NCI-H1436 treated with DMSO at 0.1 percent for 48 hours (cell line): ENCODE data around the gene CDCA7L.
"Not testable (repeated sequence)": the region's sequence is repeated elsewhere in the genome, so short reads cannot be mapped to it uniquely, and the experiment has no call there.

Experiments used
- DNase-seq: peaks from one replicate; lab custom pipeline; 2025; lab: John Stamatoyannopoulos, UW

The CDCA7L gene

GRCh38 chr7:21910253-21910652 is 35.4 kb downstream of the CDCA7L start:
- DNase-seq: no peak

- DNase-seq: no peak
Observed at GRCh38 chr7:21908746-21909145, 37.0 kb downstream of the CDCA7L start.

DNA sequence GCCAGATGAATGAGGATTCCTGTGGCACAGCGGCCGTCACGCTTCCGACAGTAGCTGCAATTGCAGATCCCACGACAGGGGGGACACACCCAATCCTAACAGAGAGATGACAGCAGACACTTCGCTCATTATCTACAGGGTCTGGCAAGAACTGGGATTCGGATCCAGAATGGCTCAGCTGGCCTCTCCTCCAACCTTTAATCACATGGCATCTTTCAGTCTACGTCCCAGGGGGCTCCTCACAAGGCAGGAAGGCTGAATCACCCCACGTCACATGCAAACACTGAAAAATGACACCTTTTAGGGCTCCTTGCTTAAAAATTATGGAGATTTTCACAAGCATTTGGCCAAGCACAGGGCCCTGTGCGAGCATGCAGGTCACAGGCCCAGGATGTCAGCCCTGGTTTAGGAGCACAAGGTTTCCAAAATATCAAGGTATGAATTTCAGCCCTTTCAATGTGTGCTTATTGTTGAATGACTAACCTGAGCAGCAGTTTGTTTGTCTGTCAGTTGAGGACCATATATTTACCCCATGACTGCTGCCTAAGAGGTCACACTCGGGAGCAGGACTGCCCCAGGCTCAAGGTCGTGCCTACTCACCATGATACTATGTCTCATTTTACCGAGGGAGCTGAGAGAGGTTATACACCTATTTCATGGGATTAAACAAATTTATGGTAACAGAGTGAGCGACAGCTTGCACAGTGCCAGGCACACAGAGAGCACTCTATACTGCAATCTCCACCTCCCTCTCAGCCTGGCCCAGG is 42.5 kb downstream of the CDCA7L start:
- no peak for DNase-seq

- DNase-seq: no peak
Observed at GRCh38 chr7:21902240-21902639, 43.5 kb downstream of the CDCA7L start.

DNA sequence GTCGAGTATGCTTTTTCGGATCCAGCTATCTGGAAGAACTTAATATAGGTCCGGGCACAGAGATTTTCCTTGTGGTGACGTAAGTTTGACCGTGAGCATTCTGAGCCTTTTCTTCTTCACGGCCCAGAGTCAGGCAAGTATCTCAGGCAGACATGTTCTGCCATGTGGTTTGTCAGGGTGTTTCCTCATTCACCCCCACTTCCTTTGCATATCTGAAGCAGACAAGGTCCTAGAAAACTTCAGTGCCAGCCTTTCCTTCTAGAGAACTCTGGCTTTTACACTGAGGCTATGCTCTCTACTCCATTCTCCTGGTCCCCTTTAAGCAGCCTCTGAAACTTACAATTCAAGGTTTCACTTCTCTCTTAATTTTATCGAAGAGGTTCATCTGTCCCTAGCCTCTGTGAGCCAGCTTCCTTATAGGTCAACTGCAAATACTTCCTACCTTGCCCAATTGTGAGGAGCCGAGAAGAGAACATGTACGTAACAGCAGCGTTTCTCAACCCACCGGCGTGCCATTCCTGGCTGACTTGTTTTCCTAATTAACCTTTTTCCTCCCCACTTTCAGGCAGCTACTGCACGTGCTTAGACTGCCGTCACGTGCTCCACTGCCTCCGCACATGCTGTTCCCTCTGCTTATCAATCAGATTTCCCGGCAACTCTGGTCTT is 47.3 kb downstream of the CDCA7L start:
- DNase-seq: no peak

DNA sequence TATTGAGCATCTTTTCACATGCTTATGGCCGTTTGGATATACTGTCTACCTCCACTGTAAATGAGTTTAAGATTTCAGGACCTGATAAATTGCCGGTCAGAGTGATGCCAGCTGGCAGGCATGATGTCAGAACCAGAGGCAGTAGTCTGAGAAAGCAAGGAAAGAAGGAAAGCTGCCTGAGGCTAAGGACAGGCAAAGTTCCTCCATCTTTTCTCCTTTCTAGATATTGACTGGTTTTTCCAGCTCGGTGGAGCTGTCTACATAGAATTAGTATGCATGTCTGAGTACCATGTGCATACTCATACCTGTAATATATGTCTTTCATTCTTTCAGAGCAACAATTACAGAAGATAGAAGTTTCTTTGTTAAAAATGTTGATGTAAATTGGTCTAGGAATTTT is 52.3 kb downstream of the CDCA7L start:
- DNase-seq: no peak

GRCh38 chr7:21891291-21891690 is 54.4 kb downstream of the CDCA7L start:
- DNase-seq: no peak

DNA sequence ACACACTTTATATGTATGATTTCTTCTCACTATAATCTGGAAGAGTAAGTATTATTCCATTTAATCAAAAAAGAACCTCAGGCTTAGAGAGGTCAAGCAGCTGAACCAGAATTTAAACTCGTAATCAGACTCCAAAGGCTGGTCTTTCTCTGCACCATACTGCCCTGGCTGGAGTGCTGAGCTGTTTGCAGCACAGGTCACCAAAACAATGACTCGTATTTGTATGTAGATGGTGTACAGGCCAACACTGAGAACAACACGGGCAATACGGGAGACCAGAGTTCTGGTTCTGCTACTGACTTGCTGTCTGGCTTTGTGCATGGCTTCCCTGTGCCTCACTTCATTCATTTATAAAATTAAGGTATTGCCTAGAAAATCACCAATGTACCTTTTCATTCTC is 57.9 kb downstream of the CDCA7L start:
- no peak for DNase-seq

- DNase-seq: no peak
Observed at GRCh38 chr7:21887353-21887752, 58.3 kb downstream of the CDCA7L start.

DNA sequence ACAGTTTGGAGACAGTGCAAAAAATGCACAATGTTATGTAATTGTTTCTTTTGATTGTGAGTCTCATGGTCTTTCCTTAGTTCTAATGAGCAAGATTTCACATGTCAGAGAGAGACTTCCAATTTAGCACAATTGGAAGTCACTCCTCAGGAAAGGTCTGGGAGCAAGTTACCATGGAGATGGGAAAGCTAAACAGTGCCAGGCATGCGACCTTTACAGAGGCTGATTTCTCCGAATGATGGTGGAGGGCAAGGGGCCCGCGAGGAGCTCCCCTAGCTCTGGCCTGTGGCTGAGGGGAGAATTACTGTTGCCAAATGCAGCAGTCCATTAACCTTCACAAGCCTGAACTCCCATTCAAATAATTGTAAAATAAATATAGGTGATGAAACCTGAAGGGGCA is 59.3 kb downstream of the CDCA7L start:
- DNase-seq: no peak

DNA sequence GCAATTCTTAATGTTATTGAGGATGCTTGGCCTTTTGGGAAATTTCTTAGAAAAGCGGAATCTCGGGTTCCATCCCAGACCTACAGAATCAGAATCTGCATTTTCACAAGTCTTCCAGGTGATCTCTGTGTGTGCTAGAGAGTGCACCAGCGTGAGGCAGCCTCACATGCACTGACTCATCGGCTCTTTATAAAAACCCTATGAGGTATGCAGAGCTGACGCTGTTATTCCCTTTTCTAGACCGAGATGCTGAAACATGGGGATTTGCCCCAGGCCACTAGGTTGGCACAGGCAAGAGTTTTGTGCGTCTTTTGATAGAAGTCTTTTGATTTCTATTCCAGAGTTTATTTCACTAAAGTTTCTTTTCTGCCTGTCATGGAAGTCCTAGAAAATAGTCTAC is 61.2 kb downstream of the CDCA7L start:
- DNase-seq: no peak

- DNase-seq: not testable (repeated sequence)
Observed at GRCh38 chr7:21883501-21883900, 62.2 kb downstream of the CDCA7L start.

- DNase-seq: no peak
Observed at GRCh38 chr7:21883069-21883468, 62.6 kb downstream of the CDCA7L start.

DNA sequence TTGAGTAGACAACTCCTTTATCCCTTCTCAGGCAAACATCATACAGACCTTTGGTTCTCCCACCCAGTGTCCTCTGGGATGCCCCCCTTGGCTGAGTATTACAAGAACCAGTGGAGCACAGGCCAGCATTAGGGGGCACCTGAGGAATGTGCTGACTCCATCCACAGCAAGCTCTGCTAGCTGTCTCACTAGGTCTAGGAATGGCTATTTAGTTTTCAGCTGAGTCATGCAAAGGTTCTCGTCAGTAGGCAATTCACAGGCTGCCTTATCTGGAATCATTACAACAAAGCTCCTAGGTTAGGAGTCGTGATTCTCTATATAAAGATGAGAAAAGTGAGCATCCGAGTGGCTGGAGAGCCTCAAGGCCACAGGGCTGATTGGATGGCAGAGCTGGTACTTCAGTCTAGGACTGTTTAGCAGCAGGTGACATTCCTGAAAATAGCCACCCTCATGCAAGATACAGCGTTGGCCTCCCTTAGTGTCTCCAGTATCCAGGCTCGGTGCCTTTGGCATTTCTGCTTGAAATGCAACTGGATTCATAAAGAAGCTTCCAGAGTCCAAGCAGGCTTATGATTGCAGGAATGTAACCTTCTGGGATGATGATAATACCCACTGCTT is 75.8 kb downstream of the CDCA7L start:
- no peak for DNase-seq

GRCh38 chr7:21868576-21868850 is 77.2 kb downstream of the CDCA7L start:
- no peak for DNase-seq

DNA sequence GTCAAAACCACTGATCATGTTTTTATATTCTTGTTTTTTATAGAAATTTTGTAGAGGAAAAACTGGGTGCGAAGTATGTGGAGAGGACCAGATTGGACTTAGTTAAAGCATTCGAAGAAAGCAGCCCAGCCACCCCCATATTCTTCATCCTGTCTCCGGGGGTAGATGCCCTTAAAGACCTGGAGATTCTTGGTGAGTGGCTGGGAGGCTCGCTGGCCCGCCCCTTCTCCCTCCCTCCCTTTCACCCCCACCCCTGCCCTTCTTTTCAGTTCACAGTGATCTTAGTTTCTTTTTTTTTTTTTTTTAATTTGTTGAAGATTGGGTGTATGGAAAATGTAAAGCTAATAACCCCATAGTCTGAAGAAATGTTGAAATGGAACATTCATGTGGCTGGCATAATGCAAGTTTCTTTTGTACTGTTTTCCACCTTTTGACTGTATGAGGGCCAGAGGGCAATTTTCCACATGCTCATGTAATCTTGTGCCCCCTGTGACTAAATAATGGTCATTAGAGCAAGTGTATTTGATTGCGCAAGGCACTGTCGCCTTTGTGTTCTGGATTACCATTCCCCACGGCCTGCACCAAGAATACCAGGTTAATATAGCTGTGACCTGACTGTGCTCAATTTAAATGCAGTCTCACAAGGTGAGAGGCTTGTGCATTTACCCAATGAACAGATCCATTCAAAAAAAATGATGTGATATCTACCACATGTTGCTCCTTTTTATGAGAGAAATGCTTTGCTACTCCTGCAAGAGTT is 77.7 kb downstream of the CDCA7L start:
- DNase-seq: no peak

DNA sequence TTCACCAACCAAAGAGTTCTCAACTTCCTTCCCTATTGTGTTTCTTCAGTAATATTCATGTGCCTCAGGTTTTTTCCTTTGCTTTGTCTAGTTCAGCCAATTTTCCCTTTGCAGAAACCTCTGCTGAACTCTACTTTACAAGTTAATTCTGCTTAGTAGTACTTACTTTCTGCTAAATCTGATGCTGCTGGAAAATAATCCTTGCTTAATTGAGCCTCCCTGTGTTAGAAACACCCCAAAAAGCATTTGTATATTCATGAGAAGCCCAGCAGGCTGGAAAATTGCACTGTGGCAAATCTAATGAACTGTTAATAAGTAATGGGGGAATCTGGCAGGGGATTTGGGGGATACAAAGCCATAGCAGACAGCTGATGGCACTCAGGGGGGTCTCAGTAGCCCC is 78.5 kb downstream of the CDCA7L start:
- DNase-seq: no peak

DNA sequence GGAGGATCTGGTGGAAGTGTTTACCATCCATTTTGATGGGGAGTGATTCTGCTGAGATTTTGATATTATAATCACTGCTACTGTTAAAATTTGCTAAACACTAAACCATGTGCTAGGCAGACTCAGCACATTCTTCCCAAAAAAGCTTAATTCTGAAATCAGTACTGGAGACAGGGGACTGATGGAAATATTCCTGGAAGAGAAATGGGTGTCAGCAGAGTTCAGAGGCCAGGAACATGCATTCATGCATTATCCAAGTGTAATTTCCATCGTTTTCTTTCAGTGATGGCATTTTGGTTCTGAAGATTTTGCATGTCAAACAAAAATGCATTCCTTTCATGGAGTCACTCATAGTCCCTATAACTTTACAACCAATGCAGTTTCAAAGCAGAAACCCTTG is 79.0 kb downstream of the CDCA7L start:
- no peak for DNase-seq

DNA sequence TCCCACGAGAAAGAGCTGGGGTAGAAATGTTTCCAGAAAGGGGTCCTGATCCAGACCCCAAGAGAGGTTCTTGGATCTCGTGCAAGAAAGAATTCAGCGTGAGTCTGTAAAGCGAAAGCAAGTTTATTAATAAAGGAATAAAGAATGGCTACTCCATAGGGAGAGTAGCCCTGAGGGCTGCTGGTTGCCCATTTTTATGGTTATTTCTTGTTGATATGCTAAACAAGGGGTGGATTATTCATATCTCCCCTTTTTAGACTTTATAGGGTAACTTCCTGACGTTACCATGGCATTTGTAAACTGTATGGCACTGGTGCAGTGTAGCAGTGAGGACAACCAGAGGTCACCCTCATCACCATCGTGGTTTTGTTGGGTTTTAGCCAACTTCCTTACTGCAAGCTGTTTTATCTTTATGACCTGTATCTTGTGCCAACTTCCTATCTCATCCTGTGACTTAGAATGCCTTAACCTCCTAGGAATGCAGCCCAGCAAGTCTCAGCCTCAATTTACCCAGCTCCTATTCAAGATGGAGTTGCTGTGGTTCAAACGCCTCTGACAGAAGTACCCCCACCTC is 80.0 kb downstream of the CDCA7L start:
- DNase-seq: not testable (repeated sequence)

DNA sequence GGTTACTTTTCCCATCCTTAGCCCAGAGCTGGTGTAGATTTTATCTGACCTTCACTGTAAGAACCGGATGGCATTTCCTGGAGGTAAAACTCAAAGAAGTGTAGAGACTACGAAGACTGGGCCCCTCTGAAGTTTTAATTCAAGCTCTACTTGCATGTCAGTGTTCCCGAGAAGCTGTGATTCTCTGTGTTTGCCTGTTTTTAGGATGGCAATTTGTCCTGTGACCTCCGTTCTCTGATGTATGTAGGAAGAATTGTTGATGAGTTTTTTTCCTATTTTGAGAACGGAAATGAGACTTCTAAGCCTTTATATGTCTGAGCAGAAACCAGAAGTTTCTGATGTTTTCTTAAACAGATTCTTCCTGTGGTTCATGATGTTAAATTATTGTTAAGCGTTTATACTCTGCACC is 94.1 kb downstream of the CDCA7L start:
- no peak for DNase-seq
